Ureter (tissue), 1 donor: ENCODE measurements around the gene FAM120B. TPM values are rescaled to one million over a fixed set of nuclear protein-coding genes. Genes with fewer than 3 reads are reported as not detected.
"Not testable (repeated sequence)": the region's sequence is repeated elsewhere in the genome, so short reads cannot be mapped to it uniquely, and the experiment has no call there.

Source experiments
- DNase-seq: peaks from one replicate; pipeline ENCODE4 v3.0.0-alpha.2; 2020; ENCODE audit warnings: low spot score
- total RNA-seq: library from RNA; stranded (reverse); gene quantifications from one replicate; pipeline ENCODE4 v1.2.4, GENCODE V29; 2023
- donor health status: DM: yes; HTN: yes; CAD: no.

Gene FAM120B
- total RNA-seq, 1 donor from 2014 or later = 54.5 TPM

DNA sequence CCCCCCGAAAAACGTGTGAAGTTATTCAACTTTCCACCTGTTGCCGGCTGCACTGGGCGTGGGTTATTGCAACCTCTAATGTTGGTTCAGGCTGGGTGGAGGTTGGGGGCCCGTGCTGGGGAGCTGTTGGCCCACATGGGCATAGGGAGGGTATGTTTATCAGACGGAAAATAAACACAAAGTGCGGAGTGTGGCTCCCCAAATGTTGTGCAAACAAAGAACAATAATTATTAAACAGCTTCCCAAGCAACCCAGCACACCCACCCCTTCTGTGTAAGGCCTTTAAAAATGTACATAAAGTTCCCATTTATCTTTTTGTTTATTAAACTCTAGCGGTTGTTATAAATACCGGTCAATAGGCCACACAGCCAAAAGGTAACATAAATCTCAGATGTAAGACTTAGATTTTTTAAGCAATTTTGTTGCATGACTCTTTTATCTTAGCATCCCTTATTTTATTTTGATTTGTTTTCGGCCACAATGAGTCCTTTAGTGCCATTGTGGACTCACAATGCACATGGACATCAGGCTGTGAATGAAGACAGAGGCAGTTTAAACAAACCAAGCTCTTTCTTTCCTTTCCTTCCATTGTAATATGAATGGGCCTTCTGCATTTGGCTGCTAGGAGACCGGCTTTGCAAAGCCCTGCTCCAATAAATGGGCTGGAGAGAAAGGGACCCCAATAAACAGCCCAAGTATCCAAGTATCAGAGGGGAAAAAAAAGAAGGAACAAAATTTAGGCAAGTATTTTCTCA lies 8.8 kb upstream of the FAM120B start:
- DNase-seq = no peak

DNA sequence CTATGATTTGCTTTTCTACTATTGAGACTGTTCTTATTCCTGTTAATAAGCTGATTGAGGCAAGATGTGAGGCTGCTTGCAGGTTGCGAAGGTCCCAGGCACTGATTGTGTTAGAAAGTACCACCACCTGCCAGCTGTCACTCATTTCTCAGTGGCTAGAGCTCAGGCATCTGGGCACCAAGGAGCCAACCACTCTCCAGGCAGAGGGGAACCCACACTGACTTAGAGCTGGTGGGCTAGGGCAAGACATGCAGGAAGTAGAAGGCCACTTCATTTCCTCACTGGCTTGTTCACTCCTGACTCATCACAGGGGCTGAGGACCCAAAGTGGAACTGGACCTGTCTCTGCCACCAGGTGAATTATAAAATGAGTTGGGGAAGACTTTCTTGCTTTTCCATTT lies 7.9 kb upstream of the FAM120B start:
- DNase-seq = no peak

DNA sequence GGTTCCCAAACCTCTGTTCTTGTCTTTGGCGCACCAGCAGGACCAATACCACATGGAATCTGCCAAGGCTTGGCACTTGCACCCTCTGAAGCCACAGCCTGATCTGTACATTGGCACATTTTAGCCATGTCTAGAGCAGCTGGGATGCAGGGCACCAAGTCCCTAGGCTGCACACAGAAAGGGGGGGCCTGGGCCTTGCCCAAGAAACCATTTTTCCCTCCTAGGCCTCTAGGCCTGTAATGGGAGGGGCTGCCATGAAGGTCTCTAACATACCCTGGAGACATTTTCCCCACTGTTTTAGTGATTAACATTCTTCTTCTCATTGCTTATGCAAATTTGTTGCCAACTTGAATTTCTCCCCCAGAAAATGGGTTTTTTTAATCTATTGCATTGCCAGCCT lies 5.4 kb upstream of the FAM120B start:
- no peak for DNase-seq

DNA sequence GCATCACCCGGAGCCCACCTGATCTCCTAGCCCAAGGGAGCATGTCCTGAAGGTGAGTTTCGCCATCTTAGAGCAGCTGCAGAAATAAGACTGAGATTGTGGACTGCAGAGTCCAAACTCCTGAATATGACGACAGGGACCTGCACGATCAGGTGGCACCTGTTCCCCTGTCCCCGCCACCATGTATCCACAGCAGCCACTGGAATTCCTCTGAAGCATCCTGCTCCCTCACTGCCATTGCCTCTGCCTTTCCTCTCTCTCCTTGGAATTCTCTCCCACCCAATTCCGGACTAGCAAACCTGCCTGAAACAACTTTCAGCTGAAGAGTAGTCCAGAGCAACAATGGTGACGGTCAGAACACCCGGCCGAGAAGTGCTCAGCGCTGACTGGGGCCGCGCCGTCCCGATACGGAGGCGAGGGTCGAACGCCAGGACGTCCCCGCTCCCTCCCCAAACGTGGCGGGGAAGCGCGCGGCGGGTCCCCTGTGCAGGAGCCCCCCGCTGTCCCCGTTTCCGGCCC lies 694 bp upstream of the FAM120B start:
- DNase-seq = no peak

DNA sequence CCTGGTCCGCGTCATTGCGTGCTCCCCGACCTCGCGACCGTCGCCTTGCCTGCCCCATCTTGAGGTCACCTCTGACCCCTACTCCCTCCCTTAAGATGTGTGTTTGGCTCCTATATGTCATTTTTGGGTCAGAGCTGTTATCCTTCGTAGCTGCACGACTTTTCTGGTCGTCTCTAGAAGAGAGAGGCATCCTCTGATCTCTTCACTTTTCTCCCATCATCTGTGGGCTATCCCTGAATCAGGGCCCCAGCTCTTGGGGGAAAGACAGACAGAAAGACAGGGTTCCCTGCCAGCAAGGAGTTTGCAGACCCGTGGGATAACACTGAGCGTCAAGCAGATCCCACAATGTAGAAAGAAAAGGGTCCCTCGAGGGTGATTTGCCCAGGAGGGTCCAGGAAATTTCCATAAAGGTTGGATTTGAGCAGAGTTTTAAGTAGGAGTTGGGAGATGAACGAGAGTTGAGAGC lies 555 bp downstream of the FAM120B start:
- no peak for DNase-seq

DNA sequence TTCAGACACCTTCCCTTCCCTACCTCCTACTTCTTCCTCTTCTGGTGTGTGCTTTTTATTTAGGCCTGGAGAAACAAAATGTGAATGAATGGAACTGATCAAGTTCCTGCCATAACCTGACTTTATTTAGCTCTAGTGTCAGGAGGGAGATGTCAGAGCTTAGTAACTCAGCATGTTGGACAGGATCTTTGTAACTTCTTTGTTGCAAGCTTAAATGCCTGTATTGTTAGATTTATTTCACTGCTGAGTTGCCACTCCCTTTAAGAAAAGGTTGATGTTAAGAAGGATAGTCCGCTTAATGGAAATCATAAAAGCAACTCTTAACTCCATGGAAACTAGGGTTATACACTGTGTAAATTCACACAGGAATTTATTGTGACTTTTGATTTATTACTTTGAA lies 2.2 kb downstream of the FAM120B start:
- DNase-seq = no peak

DNA sequence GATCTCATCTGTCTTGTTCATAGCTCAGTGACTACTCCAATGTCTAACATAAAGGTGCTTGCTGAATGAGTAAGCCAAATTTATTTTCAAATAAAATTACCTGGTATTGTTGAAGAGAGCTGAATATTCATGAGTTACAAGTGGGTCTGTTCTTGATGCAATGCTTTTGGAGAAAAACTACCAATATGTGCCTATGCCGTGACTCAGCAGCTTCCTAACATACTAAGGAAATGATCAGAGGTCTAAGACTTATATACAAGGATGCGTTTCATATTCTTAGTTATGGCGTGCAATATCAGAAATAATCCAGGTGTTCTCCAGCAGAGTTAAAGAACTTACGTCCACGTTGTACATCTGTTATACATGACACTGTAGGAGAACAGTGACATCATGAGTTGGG lies 5.1 kb downstream of the FAM120B start:
- no peak for DNase-seq

DNA sequence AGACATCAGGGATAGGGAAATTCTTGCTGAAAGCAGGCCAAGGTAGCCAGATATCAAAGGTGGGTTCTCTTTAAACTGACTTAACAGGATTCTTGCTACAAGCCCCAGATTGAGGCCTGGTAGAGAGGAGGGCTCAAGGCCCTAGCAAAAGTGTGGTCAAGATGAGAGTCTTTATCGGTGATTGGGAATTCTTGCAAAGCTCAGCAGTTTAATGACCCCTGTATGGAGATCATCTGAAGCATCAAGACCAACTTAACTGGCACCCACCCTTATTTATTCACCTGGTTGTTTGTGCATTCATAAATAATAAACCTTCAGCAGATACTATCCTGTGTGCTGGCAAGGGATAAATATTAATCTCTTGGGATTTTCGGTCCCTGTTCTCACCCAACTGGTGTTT lies 6.3 kb downstream of the FAM120B start:
- no peak for DNase-seq

DNA sequence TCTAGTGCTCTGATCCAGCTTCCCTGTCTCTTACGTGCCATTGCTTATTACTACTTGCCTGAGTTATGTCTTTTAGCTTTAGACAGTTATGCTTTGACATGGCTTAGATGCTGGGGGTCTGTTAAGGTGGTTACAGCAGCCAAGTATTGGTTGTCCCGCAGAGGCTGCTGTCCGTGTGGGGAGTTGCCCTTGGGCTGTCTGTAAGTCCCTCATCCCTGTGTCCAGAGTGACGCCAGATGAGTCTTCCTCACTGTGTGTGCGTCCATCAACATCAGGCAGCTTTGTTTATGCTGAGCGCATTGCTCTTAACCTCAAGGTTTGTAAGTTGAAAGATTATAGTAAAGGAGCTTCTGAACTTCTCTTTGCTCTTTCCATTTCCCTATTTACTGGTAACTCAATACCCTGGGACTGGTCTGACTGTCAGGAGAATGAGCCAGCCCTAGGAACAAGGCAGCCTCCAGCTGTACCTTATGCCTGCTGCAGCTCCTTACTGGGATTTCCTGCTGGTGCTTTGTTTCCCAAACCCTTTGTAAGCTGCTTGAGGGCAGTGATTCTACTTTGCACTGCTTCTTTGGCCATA lies 7.2 kb downstream of the FAM120B start:
- no peak for DNase-seq

DNA sequence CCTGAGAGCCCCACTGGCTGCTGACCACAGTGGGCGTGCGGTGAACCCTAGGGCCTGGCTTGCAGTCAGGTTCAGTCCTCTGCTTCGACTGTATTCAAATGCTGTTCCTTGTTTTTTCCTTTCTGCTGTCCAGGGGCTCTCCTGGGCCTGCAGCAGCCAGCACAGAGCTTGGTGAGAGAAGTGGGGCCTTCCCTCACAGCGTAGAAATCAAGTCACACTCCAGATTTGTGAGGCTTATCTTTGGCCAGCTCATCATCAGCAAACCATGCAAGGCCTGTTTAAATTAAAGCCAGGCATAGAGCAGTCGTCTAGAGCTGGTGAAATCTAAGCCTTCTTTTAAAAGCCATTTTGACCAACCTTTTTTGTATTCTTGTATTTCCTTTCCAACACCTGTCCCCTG lies 8.4 kb downstream of the FAM120B start:
- DNase-seq = no peak

DNA sequence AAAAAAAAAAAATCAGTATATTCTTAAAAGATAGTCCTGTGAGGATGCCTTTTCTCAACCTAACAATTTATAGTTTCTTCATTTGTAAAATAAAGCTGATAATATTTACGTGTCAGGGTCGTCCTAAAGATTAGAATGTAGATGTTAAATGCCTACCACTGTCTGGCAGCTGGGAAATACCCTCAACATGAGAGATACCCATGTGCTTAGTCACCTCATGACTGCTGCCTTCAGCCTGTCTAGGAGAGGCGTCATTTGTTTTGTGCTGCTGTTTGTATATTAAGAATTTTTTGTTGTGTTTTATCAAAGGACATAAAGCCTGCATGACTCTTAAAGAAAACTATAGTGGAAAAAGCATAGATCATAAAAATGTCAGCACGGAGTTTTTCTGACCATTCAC lies 9.5 kb downstream of the FAM120B start:
- no peak for DNase-seq

DNA sequence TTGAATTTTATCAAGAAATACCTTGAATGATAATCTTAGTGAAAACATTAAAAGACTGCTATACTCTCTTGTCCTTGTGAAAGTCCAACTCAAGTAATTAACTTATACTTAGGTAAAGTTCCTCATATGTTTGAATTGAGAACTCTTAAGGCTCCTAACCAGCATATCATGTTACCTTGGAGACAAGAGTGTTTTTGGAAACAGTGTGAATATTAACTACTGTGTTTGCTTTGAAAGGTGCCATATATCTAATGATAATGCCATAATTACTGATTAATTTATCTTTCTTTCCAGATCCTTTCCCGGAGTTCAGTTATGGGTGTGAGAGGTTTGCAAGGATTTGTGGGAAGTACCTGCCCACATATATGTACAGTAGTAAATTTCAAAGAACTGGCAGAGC lies 10.5 kb downstream of the FAM120B start:
- no peak for DNase-seq

DNA sequence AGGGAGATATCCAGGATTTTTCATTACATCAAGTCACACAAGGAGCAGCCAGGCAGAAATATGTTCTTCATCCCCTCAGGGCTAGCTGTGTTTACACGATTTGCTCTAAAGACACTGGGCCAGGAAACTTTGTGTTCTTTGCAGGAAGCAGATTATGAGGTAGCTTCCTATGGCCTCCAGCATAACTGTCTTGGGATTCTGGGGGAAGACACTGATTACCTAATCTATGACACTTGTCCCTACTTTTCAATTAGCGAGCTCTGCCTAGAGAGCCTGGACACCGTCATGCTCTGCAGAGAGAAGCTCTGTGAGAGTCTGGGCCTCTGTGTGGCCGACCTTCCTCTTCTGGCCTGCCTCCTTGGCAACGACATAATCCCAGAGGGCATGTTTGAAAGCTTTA lies 11.2 kb downstream of the FAM120B start:
- DNase-seq = no peak

DNA sequence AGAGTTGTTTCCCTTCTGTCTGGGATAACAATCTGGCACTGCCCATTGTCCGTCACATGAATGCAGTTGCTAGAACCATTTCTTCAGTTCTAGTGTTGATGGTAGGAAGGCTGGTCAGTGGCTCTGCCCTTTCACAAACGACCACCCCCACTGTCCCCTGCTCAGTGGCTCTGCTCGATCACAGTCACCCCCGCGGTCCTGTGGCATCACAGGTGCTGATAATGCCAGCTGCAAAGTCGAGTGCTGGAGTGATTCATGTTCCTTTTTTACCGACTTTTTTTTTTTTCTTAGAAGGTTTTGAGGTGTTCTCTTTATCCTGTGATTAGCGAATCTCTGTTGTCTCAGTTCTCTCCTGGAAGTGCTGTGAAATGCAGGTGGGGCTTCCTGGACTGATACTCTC lies 22.8 kb downstream of the FAM120B start:
- DNase-seq = no peak

DNA sequence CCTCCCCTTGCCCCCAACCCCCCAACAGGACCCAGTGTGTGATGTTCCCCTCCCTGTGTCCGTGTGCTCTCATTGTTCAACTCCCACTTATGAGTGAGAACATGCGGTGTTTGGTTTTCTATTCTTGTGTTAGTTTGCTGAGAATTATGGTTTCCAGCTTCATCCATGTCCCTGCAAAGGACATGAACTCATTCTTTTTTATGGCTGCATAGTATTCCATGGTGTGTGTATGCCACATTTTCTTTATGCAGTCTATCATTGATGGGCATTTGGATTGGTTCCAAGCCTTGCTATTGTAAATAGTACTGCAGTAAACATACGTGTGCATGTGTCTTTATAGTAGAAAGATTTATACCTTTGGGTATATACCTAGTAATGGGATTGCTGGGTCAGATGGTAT lies 28.6 kb downstream of the FAM120B start:
- DNase-seq = not testable (repeated sequence)

DNA sequence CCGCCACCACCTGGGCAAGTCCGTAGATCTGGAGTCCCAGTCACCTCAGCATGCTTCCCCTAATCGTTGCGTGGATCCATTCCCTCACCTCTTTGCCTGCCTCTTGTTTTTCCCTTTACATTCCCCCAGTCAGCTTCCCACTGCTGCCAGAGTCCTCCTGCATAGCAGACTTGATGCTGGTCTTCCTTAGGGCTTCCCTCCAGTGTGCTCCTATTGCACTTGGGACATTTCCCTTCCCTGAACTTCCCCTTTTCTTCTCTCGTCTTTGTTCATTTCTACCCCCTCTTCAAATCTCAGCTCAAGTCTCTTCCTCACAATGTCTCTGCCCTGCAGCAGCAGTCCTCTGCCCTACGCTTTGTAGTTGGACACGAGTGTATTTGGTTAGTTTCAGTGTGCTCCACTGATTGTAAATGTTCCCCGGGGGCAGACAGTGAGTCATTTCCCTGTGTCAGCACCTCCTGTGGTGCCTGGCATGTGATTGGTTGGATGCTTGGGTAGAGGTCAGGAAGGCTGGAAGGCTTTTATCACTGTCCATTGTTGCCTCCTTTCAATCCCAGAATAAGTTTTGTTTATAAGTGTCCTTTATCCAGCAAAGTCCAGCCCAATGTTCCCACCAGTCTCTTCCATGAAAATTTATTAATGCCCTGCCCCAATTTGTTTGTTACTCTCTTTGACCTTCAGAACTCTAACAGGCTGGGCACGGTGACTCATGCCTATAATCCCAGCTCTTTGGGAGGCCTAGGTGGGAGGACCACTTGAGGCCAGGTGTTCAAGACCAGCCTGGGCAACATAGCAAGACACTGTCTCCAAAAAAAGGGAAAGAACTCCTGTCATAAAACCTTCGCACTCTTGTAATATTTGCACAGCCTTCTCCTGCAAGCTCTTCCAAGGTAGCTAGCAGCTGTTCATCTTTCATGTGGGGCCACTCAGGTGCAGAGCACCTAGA lies 38.3 kb downstream of the FAM120B start:
- no peak for DNase-seq

DNA sequence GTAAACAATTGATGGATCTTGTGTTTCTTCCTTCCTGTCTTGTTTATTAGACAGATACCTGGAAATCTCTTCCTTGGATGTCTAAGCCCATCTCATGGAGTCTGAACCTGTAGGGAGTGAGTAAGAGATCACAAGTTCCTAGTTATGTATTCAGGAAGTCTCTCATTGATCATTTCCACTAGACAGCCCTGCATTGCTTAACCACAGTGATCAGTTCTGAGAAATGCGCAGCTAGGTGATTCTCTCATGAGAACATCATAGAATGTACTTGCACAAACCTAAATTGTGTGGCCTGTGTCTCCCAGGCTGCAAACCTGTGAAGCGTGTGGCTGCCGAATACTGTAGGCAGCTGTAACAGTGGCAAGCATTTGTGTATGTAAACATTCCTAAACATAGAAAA lies 39.1 kb downstream of the FAM120B start:
- DNase-seq = no peak

DNA sequence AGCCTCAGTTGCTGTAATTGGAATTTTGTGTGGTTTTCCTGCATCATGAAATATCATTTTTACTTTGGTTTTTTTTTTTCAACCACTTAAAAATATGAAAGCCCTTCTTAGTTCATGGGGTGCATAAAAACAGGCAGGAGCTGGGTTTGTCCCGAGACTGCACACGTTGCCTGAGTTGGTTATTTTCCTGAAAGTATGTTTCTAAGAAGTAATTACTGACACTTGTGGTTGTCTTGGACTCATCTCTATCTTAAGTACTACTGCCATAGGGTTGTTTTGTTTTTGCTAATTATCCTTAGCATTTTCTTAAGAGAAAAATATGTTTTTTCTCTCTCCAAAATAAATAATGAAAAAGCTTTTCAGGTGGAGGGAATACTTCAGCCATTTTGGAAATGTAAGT lies 40.1 kb downstream of the FAM120B start:
- DNase-seq = no peak

DNA sequence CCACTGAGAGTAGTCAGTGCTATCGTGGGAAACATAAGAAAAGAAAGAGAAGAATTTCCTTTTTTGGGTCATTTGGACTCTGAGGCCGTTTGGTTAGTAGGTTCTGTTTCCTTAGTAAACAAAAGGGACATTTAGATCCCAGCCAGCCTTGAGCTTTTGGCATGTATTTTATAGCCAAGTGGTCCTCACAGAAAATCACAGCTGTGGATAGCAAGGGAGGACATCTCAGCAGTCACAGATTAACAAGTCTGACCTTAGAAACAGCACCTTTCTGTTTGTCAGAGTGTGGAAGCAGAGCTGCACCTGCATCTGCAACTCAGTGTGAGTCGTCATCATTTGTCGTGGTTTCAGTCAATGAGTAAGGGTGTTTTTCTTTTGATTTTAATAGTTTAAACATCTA lies 40.5 kb downstream of the FAM120B start:
- no peak for DNase-seq

DNA sequence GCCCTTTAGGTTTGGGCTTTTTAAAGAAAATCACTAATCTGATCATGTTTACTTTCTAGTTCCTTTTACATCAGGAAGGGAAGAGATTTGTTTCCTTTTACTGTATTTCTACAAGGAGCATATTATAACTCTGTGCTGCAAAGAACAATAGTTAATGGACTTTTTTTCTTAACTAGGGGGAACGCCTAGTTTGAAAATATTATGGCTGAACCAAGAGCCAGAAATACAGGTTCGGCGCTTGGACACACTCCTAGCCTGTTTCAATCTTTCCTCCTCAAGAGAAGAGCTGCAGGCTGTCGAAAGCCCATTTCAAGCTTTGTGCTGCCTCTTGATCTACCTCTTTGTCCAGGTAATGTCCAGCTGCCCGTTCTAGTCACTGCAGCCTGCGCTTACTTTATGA lies 41.4 kb downstream of the FAM120B start:
- no peak for DNase-seq

DNA sequence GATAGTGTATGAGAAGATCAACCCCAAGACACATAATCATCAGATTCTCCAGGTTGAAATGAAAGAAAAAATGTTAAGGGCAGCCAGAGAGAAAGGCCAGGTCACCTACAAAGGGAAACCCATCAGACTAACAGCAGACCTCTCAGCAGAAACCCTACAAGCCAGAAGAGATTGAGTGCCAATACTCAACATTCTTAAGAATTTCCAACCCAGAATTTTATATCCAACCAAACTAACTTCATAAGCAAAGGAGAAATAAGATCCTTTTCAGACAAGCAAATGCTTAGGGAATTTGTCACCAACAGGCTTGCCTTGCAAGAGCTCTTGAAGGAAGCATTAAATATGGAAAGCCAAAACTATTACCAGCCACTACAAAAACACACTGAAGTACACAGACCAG lies 44.9 kb downstream of the FAM120B start:
- DNase-seq = not testable (repeated sequence)

DNA sequence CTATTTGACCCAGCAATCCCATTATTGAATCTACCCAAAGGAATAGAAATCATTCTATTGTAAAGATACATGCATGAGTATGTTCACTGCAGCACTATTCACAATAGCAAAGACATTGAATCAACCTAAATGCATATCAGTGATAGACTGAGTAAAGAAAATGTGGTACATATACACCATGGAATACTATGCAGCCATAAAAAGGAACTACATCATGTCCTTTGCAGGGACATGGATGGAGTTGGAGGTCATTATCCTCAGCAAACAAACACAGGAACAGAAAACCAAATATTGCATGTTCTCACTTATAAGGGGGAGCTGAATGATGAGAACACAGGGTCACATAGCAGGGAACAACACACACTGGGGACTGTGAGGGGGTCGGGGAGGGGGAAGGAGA lies 48.6 kb downstream of the FAM120B start:
- not testable (repeated sequence) for DNase-seq
